HUES48 (cell line): ENCODE data around the gene CSGALNACT2.
"Not testable (repeated sequence)": the region's sequence is repeated elsewhere in the genome, so short reads cannot be mapped to it uniquely, and the experiment has no call there.

Source experiments
- H3K27ac ChIP-seq: one replicate; pipeline ENCODE4 v1.7.0; 2013; ENCODE audit warnings: low read depth, low read length, inconsistent platforms
- H3K27me3 ChIP-seq: 2 replicates; pipeline ENCODE4 v1.6.1; 2013; ENCODE audit warnings: mild to moderate bottlenecking, low read length; ENCODE audit not compliant: control insufficient read depth, insufficient read depth
- H3K36me3 ChIP-seq: 2 replicates; pipeline ENCODE4 v1.6.1; 2013; ENCODE audit warnings: low read length; ENCODE audit not compliant: control insufficient read depth, insufficient read depth
- H3K4me1 ChIP-seq: 2 replicates; pipeline ENCODE4 v1.6.1; 2013; ENCODE audit warnings: mild to moderate bottlenecking, low read length; ENCODE audit not compliant: control insufficient read depth, insufficient read depth
- H3K4me3 ChIP-seq: 2 replicates; pipeline ENCODE4 v1.5.1; 2013; ENCODE audit warnings: mild to moderate bottlenecking, low read depth, low read length
- H3K9ac ChIP-seq: 2 replicates; pipeline ENCODE4 v1.6.1; 2013; ENCODE audit warnings: mild to moderate bottlenecking, low read depth, low read length, moderate library complexity
- H3K9me3 ChIP-seq: 2 replicates; pipeline ENCODE4 v1.6.1; 2013; ENCODE audit warnings: low read length; ENCODE audit not compliant: control insufficient read depth, insufficient read depth

Gene CSGALNACT2

DNA sequence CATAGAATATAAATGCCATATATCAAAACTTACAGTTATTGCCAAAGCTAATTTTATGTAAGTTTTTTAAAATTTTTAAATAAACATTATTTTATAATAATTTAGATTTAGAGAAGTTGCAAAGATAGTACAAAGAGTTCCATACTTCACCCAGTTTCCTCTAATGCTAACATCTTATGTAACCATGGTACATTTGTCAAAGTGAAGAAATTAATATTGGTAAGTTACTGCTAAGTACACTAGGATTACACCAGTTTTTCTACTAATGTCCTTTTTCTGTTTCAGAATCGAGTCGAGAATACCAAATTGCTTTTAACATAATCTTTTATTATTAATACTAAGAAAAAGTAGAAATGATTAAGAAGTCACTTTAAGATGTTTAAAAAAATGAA is 29.2 kb downstream of the CSGALNACT2 start:
- H3K9ac ChIP-seq = no peak overlapping the region
- H3K9me3 ChIP-seq = no peaks in the 10 kb centered on the region
- H3K4me1 ChIP-seq = peaks cover 3% of the 10 kb centered on the region; the same call in 1 of the 2 replicates
- H3K4me3 ChIP-seq = no peak overlapping the region
- H3K36me3 ChIP-seq = peaks cover 8% of the 10 kb centered on the region; the same call in 1 of the 2 replicates
- no peak overlapping the region for H3K27ac ChIP-seq
- H3K27me3 ChIP-seq = no peaks in the 10 kb centered on the region

- Histone ChIP-seq H3K9ac (no peak overlapping the region), H3K9me3 (no peaks in the 10 kb centered on the region), H3K4me1 (peaks cover 3% of the 10 kb centered on the region; the same call in 1 of the 2 replicates), H3K27ac (no peak overlapping the region), H3K36me3 (peaks cover 4% of the 10 kb centered on the region; the same call in 1 of the 2 replicates), H3K4me3 (no peak overlapping the region), H3K27me3 (no peaks in the 10 kb centered on the region)
Observed at GRCh38 chr10:43170491-43170890, 32.2 kb downstream of the CSGALNACT2 start.

DNA sequence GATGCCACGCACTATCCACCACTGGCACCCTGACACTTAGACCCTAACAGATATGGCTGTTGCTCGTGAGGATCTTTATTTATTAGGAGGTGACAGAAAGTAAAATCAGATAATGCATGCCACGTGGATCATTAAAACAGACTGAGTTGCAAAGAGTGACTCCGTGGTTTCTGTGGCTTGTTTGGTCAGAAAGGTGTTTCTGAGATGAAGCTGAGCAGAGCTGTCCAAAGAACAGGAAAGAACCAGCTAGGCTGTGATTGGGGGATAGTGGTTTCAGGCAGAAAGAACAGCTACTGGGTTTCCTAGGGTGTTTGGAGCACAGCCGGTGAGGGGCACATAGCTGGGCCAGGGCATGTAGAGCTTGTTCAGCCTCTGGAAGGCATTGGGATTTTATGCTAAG is 34.4 kb downstream of the CSGALNACT2 start:
- Histone ChIP-seq H3K27ac (no peak overlapping the region), H3K4me3 (no peak overlapping the region), H3K9ac (no peak overlapping the region), H3K9me3 (no peaks in the 10 kb centered on the region), H3K36me3 (0 out of 2 replicates have a peak, but pooled peaks cover 8% of the 10 kb centered on the region), H3K27me3 (no peaks in the 10 kb centered on the region), H3K4me1 (peaks cover 3% of the 10 kb centered on the region; the same call in 1 of the 2 replicates)

GRCh38 chr10:43173120-43173519 is 34.9 kb downstream of the CSGALNACT2 start:
- Histone ChIP-seq H3K9me3 (no peaks in the 10 kb centered on the region), H3K27ac (no peak overlapping the region), H3K36me3 (peaks cover 13% of the 10 kb centered on the region; the same call in 1 of the 2 replicates)

DNA sequence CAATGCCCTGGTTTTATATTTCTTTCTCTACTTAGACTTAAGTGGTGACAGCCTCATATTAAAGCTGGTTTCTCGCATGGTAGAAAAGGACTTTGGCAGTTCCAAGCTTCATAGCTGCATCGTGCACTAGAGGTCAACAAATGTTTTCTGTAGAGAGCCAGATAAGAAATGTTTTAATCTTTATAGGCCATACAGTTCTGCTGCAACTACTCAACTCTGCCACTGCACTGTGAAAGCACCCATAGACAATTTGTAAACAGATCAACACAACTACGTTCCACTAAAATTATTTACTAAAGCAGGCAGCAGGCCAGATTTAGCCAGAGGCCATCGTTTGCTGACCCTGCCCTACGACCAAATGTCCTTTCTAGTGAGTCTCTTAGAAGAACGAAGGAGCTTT is 36.7 kb downstream of the CSGALNACT2 start:
- Histone ChIP-seq H3K9ac (no peak overlapping the region), H3K4me1 (peaks cover 3% of the 10 kb centered on the region; the same call in 1 of the 2 replicates), H3K4me3 (no peak overlapping the region), H3K9me3 (no peaks in the 10 kb centered on the region), H3K27ac (no peak overlapping the region), H3K27me3 (no peaks in the 10 kb centered on the region), H3K36me3 (peaks cover 13% of the 10 kb centered on the region; the same call in 1 of the 2 replicates)

More at GRCh38 chr10:43173120-43173519, 34.9 kb downstream of the CSGALNACT2 start:
- Histone ChIP-seq H3K4me1 (peaks cover 3% of the 10 kb centered on the region; the same call in 1 of the 2 replicates), H3K9ac (no peak overlapping the region), H3K4me3 (no peak overlapping the region), H3K27me3 (no peaks in the 10 kb centered on the region)

- Histone ChIP-seq H3K9me3 (no peaks in the 10 kb centered on the region), H3K9ac (no peak overlapping the region), H3K27me3 (no peaks in the 10 kb centered on the region), H3K4me3 (no peak overlapping the region), H3K27ac (no peak overlapping the region), H3K36me3 (peaks cover 13% of the 10 kb centered on the region; the same call in 1 of the 2 replicates), H3K4me1 (peaks cover 3% of the 10 kb centered on the region; the same call in 1 of the 2 replicates)
Observed at GRCh38 chr10:43176271-43176670, 38.0 kb downstream of the CSGALNACT2 start.

GRCh38 chr10:43177595-43177994 is 39.4 kb downstream of the CSGALNACT2 start:
- H3K9me3 ChIP-seq = no peaks in the 10 kb centered on the region
- H3K27ac ChIP-seq = no peak overlapping the region
- no peaks in the 10 kb centered on the region for H3K27me3 ChIP-seq
- H3K4me3 ChIP-seq = no peak overlapping the region
- H3K4me1 ChIP-seq = no peaks in the 10 kb centered on the region
- peaks cover 13% of the 10 kb centered on the region; the same call in 1 of the 2 replicates for H3K36me3 ChIP-seq
- no peak overlapping the region for H3K9ac ChIP-seq

DNA sequence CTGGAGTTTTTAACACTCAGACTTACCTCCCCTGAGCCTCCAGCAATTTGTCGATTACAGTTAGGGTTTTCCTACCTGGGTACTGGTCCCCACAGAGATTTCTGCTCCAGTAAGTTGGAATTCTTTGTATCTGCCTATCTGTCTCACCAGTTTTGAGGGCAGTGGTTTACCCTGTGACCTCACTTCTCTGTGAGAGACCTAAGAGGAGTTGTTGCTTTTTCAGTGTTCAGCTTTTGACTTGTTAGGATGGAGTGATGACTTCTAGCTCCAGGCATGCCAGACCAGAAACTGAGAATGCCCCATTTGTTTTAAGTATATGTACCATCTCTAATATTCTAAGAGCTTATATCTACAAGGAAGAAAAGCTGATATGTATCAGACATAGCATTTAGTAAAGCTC is 42.9 kb downstream of the CSGALNACT2 start:
- Histone ChIP-seq H3K9me3 (no peaks in the 10 kb centered on the region), H3K4me3 (no peak overlapping the region), H3K36me3 (peaks cover 23% of the 10 kb centered on the region; the same call in 1 of the 2 replicates), H3K9ac (no peak overlapping the region), H3K4me1 (no peaks in the 10 kb centered on the region), H3K27ac (no peak overlapping the region), H3K27me3 (no peaks in the 10 kb centered on the region)

DNA sequence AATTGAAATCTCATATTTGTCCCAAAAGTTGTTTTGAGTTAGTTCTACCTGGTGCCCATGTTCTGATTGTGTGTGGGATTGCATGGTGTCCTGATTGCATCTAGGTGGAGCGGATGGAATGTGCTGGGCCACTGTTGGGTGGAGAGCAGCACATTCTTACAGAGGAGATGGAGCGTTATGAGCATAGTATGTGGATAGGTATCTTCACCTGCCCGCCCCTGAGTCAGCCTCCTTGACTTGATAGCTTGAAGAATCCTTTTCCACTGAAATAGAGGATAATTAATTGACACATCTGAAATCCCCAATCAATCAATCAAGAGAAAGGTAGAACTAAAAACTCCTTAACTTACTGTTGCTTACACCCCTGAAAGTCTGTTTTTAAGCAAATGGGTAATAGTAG is 45.5 kb downstream of the CSGALNACT2 start:
- H3K36me3 ChIP-seq = peaks cover 12% of the 10 kb centered on the region; the same call in 1 of the 2 replicates
- not testable (repeated sequence) for H3K27ac ChIP-seq, H3K9ac ChIP-seq, H3K9me3 ChIP-seq, H3K4me1 ChIP-seq, H3K27me3 ChIP-seq, H3K4me3 ChIP-seq

DNA sequence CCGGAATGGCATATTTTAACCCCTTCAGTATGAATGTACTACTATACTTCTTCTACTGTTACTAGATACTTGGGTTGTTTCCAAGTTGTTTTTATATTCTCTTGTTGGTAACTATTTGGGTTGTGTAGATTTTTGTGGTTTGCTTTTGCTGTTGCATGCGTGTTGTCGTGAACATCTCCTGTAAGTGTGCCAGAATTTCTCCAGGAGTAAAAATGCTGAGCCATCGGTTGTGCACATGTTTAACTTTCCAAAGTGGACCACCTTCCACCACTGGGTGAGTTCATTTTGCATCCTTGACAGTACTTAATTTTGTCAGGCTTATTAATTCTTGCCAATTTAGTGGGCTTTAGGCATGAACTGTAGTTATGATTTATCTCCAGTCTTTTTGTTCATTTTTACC is 47.9 kb downstream of the CSGALNACT2 start:
- H3K4me3 ChIP-seq = no peak overlapping the region
- no peaks in the 10 kb centered on the region for H3K9me3 ChIP-seq
- H3K9ac ChIP-seq = no peak overlapping the region
- no peak overlapping the region for H3K27ac ChIP-seq
- H3K36me3 ChIP-seq = peaks cover 12% of the 10 kb centered on the region; the same call in 1 of the 2 replicates
- no peaks in the 10 kb centered on the region for H3K27me3 ChIP-seq
- H3K4me1 ChIP-seq = no peaks in the 10 kb centered on the region

DNA sequence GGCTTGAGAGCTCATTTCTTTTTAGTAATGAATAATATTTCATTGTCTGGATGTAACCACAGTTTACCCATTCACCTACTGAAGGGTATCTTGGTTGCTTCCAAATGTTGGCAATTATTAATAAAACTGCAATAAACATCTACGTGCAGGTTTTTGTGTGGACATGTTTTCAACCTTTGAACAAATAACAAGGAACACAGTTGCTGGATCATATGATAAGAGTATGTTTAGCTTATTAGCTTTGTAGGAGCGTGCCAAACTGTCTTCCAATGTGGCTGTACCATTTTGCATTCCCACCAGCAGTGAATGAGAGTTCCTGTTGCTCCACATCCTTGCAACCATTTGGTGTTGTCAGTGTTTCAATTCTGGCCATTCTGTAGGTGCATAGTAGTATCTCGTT is 49.0 kb downstream of the CSGALNACT2 start:
- no peak overlapping the region for H3K9ac ChIP-seq
- H3K4me1 ChIP-seq = no peaks in the 10 kb centered on the region
- peaks cover 12% of the 10 kb centered on the region; the same call in 1 of the 2 replicates for H3K36me3 ChIP-seq
- H3K9me3 ChIP-seq = no peaks in the 10 kb centered on the region
- H3K27ac ChIP-seq = no peak overlapping the region
- no peaks in the 10 kb centered on the region for H3K27me3 ChIP-seq
- H3K4me3 ChIP-seq = no peak overlapping the region
